Measurements from ENCODE around the gene EIF4G3. TPM values are rescaled to one million over a fixed set of nuclear protein-coding genes. Genes with fewer than 3 reads are reported as not detected.

EIF4G3 gene
- total and polyA plus RNA-seq, 9 of the 15 experiments (the other 6 are each of a cell fraction or from before 2014, with no cell fraction given) = 6.7 to 40.5 (median 32.1) TPM

- TF ChIP-seq, protein P1, sequence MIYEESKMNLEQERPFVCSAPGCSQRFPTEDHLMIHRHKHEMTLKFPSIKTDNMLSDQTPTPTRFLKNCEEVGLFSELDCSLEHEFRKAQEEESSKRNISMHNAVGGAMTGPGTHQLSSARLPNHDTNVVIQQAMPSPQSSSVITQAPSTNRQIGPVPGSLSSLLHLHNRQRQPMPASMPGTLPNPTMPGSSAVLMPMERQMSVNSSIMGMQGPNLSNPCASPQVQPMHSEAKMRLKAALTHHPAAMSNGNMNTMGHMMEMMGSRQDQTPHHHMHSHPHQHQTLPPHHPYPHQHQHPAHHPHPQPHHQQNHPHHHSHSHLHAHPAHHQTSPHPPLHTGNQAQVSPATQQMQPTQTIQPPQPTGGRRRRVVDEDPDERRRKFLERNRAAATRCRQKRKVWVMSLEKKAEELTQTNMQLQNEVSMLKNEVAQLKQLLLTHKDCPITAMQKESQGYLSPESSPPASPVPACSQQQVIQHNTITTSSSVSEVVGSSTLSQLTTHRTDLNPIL (CRISPR knock-in tag; IDR thresholded peaks at IDR 0.05) = no peak
- TF ChIP-seq ZNF175 (CRISPR knock-in tag; IDR thresholded peaks at IDR 0.05; ENCODE audit: low read depth) (no peak), SMAD4 (CRISPR knock-in tag; conservative IDR thresholded peaks at IDR 0.05) (no peak), ZBTB49 (CRISPR knock-in tag; IDR thresholded peaks at IDR 0.05; ENCODE audit: borderline replicate concordance) (no peak), CHD4 (IDR thresholded peaks at IDR 0.05; ENCODE audit: insufficient read depth, insufficient replicate concordance, low read depth, low read length, poor library complexity, severe bottlenecking) (no peak), MTF1 (CRISPR knock-in tag; IDR thresholded peaks at IDR 0.05; ENCODE audit: borderline replicate concordance) (no peak)
- TF ChIP-seq, protein P2, sequence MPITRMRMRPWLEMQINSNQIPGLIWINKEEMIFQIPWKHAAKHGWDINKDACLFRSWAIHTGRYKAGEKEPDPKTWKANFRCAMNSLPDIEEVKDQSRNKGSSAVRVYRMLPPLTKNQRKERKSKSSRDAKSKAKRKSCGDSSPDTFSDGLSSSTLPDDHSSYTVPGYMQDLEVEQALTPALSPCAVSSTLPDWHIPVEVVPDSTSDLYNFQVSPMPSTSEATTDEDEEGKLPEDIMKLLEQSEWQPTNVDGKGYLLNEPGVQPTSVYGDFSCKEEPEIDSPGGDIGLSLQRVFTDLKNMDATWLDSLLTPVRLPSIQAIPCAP (CRISPR knock-in tag; IDR thresholded peaks at IDR 0.05; ENCODE audit: borderline replicate concordance) = no peak
Measured at GRCh38 chr1:20978413-20978812, 198.3 kb downstream of the EIF4G3 start (continued).

Data from K562 (cell line).